ENCODE measurements around the gene IDH3B. TPM values are rescaled to one million over a fixed set of nuclear protein-coding genes. Genes with fewer than 3 reads are reported as not detected.
A peak's percentile ranks its signal among the peaks of the same experiment; 100 is the strongest.

IDH3B gene
- total and polyA plus RNA-seq, 2 of the 13 experiments (the other 11 are each of a cell fraction or from before 2014, with no cell fraction given) = 215 to 254 TPM

GRCh38 chr20:2652724-2653555 is 11.1 kb downstream of the IDH3B start (continued):
- TF ChIP-seq POLR2AphosphoS2 (IDR thresholded peaks at IDR 0.05; ENCODE audit: low read depth, low read length) = no peak
- peak; percentile 95 for TF ChIP-seq ZNF784 (CRISPR knock-in tag; IDR thresholded peaks at IDR 0.05; ENCODE audit: borderline replicate concordance)
- peak in 1 of 2 experiments; percentile 98; a peak in 3 of 4 replicates for TF ChIP-seq KLF16 (CRISPR knock-in tag; IDR thresholded peaks at IDR 0.05)
- TF ChIP-seq ZBTB42 (CRISPR knock-in tag; IDR thresholded peaks at IDR 0.05) = no peak
- TF ChIP-seq ERF (CRISPR knock-in tag; IDR thresholded peaks at IDR 0.05) = peak; percentile 8; the same call in 1 of the 2 replicates
- 0 out of 2 replicates have a peak, but pooled peaks have one; percentile 7 for TF ChIP-seq RXRB (CRISPR knock-in tag; IDR thresholded peaks at IDR 0.05; ENCODE audit: borderline replicate concordance)
- peak; percentile 88 for TF ChIP-seq THAP7 (CRISPR knock-in tag; IDR thresholded peaks at IDR 0.05)
- peak; percentile 77 to 93 for TF ChIP-seq HMGXB4 (CRISPR knock-in tag; IDR thresholded peaks at IDR 0.05; ENCODE audit: borderline replicate concordance in 1 of 2, low read depth in 1 of 2)
- no peak for TF ChIP-seq CBX5 (CRISPR knock-in tag; IDR thresholded peaks at IDR 0.05; ENCODE audit: borderline replicate concordance)
- peak; percentile 86 for TF ChIP-seq ATF5 (CRISPR knock-in tag; IDR thresholded peaks at IDR 0.05; ENCODE audit: low read depth)
- TF ChIP-seq POLR2G (IDR thresholded peaks at IDR 0.05; ENCODE audit: low read depth, low read length) = peak; percentile 68
- TF ChIP-seq CCAR2 (optimal IDR thresholded peaks at IDR 0.05; ENCODE audit: low read depth, low read length) = no peak
- no peak; the same call in 1 of the 2 replicates for TF ChIP-seq ETS1 (CRISPR knock-in tag; IDR thresholded peaks at IDR 0.05)
- no peak for TF ChIP-seq ZBTB26 (CRISPR knock-in tag; IDR thresholded peaks at IDR 0.05; ENCODE audit: borderline replicate concordance)
- no peak for TF ChIP-seq RFX1 (IDR thresholded peaks at IDR 0.05)
- TF ChIP-seq ZNF713 (CRISPR knock-in tag; IDR thresholded peaks at IDR 0.05) = no peak
- TF ChIP-seq ZNF383 (CRISPR knock-in tag; IDR thresholded peaks at IDR 0.05; ENCODE audit: borderline replicate concordance) = 0 out of 2 replicates have a peak, but pooled peaks have one; percentile 93
- TF ChIP-seq ZNF3 (CRISPR knock-in tag; IDR thresholded peaks at IDR 0.05) = no peak
- TF ChIP-seq MEF2D (CRISPR knock-in tag; IDR thresholded peaks at IDR 0.05) = peak; percentile 56; the same call in 1 of the 2 replicates
- peak; percentile 59; the same call in 1 of the 2 replicates for TF ChIP-seq ZFP37 (CRISPR knock-in tag; IDR thresholded peaks at IDR 0.05; ENCODE audit: borderline replicate concordance)
- no peak; the same call in 1 of the 2 replicates for TF ChIP-seq ZNF674 (CRISPR knock-in tag; IDR thresholded peaks at IDR 0.05; ENCODE audit: low read depth)
- TF ChIP-seq CC2D1A (CRISPR knock-in tag; IDR thresholded peaks at IDR 0.05) = no peak

Measured in HepG2 (cell line).